Stimulated activated CD4-positive, alpha-beta T cell treated with anti-CD3 and anti-CD28 coated beads, TNF-alpha, amount 100 ng/mL, for 1 hour (primary cell): Measurements from ENCODE around the gene YWHAQ.

Experiments
- DNase-seq, 3 donors: peaks; one replicate each; pipeline ENCODE4 v3.0.0-alpha.2; 2020; ENCODE audit warnings: low read depth in 3 of 3, low spot score in 1 of 3

YWHAQ gene

GRCh38 chr2:9655441-9656269 is 24.9 kb upstream of the YWHAQ start:
- peak in 2 of 3 donors; percentile 13 to 35 for DNase-seq

- no peak for DNase-seq
Measured at GRCh38 chr2:9654452-9655100, 23.8 kb upstream of the YWHAQ start.

DNA sequence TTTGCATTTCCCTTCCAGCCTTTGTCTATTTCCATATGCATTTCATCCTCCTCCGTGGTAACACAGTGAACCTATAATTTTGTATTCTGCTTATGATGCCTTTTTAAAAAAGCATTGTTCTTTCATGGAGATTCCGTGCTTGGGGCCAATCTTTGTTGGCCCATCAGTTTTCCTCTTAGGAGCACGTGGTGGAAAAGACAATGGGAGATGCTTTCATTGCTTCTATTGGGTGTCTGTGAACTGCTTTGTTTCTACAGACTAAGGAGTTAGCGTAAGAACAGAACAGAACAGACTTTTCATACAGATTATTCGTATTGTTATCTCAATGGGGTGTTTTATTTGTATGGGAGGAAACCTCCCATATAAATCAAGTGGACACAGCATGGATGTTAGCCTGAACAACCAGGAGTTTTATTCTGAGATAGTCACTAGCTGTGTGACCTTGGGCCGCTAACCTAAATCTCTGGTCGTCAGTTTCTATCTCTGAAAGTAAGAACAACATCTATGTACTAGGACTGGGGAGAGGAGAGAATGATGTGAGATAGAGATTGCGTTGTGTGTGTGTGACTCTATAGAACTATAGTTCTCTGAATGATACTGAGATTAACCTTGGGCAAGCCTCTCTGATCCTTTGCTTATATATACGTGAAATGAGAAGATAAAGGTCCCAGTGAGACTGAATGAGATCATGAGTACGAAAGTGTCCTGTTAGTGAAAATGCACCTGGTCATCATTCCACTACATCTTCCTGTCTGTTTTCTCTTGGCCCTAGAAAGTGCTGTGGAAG is 22.9 kb upstream of the YWHAQ start:
- DNase-seq: no peak

DNA sequence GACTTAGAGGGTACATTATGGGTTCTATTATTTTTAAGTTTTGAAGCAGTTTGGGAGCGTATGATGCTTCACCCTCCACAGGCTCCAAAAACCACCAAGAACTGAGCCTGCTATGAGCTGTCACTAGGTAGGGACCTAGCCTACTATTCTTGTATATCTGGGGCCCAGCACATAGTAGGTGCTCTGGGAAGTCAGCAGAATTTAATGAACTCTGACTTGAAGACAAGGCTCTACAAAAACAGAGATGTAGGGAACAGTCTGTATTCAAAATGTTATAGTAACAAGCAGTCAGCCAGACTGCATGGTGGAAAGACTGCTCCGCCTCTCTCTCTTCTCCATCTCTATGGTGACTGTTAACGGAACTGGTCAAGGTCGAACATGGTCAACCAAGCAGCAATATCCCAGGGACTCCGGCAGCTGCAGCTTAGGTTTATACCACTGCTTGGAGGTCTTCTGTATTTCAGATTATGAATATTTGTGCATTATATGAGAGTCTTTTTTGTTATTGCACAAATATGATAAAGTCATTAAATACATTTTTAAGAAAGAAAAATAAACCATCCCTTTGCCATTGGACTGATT is 22.2 kb upstream of the YWHAQ start:
- DNase-seq: no peak

GRCh38 chr2:9652267-9652666 is 21.5 kb upstream of the YWHAQ start:
- DNase-seq: no peak

DNA sequence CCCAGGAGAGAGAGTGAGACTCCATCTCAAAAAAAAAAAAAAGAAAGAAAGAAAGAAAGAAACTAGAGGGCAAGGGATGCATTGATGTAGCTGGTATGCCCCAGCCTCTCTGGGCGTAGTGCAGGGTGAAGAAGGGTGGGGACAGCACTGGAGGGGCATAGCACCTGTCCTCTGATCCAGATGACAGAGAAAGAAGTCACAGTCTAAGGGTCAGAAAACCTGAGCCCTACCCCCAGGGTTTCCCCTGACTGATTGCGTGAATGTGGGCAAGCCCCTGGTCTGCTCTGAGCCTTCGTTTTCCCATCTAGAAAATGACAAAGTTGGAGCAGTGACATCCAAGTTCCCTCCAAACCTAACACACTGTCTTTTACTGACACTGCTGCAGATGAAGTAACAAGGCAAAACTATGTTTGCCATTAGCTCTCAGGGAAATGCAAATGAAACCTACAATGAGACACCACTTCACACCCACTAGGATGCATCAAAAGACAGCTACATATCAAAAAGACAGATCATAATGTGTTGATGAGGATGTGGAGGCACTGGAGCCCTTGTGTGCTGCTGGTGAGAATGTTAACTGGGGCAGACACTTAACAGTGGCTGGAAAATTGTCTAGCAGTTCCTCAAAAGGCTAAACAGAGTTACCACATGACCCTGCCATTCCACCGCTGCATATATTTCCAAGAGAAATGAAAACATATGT is 19.5 kb upstream of the YWHAQ start:
- no peak for DNase-seq

DNA sequence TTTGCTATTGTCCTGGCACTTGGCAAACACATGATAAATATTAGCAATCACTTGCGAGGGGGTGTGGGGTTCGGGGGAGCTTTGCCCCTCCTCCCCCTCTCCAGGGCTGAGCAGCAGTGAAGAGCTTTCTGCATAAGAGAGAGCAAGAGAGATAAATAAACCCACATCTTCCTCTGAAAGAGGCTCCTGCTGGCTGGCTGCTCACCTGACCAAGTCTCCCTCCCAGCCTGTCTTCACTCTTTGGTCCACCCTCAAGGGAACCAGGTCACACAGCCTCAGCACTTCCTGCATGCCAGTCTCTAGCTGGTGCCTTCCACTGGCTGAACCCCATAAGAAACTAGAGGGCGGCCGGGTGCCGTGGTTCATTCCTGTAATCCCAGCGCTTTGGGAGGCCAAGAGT is 18.5 kb upstream of the YWHAQ start:
- DNase-seq: no peak

GRCh38 chr2:9648821-9649220 is 18.0 kb upstream of the YWHAQ start:
- DNase-seq: no peak

GRCh38 chr2:9647884-9648283 is 17.1 kb upstream of the YWHAQ start:
- DNase-seq: no peak

DNA sequence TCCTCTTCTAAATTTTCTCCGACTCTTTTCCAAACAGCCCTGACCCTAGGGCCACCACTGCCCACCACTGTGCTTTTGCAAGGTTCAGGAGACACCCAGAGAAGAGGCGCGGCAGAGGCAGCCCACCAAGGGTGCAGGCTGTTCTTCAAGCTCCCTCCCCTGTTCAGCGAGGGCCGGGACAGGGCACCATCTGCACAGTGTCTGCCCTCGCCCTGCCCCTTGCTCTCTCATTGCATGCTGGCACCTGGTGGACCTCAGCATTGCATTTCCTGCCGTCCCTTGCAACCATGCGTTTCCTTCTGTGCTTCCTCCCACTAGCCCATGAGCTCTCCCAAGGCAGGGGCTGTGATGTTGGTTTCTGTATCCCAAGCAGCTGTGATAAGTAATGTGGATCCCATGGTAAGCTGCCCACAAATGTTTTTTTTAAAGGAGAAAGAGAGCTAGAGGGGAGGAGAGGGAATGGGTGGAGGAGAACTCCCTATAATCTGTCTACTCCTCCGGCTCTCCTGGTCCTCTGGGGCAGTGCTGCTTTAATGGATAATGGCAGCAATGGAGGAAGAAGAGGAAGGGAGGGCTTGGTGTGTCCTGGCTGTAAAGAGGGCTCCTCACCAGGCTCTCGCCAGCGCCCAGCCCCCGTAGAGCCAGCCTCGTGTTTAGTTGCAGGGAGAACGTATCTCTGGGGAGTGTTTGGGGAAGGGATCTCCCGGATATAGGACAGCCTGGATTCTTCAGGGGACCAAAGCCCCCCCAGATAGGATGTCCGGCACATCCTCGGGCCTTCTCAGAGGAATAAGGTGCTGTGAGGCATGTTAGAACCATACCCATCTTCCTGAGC is 15.6 kb upstream of the YWHAQ start:
- DNase-seq: no peak

DNA sequence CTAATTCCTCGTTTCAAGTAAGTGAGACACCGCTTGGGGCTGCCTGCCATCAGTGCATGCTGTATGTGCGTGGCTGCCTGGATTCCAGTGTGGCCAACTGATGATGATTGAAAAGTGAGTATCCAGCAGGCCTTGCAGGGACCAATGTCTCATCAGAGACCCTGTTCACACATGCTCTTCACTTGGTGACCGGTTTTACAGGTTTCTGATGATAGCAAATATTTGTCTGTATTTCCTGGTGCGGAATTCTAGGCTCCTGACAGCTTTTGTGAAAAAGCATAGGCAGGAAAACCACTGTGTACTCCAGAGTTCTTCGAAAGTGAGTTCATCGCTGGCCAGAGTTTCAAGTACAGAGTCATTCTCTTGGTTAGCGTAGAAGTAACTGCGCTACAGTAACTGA is 13.8 kb upstream of the YWHAQ start:
- DNase-seq: no peak

DNA sequence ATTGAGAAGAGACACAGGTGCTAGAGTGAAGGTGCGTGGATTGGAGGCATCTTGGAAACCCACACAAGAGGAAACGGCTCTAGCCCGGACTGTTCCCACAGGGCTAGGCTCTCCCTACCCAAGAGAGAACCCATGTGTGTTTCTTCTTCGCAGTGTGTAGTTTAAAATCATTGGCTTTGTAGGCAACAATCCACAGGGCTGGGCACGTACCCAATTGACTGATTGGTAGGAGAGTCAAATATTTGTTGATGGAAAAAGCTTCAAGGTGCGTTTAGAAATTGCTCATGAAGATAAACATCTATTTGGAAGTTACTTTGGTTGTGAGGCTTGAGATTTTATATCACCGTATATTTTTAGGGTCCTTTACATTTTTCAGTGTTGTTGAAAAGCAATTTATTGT is 13.2 kb upstream of the YWHAQ start:
- DNase-seq: no peak

DNA sequence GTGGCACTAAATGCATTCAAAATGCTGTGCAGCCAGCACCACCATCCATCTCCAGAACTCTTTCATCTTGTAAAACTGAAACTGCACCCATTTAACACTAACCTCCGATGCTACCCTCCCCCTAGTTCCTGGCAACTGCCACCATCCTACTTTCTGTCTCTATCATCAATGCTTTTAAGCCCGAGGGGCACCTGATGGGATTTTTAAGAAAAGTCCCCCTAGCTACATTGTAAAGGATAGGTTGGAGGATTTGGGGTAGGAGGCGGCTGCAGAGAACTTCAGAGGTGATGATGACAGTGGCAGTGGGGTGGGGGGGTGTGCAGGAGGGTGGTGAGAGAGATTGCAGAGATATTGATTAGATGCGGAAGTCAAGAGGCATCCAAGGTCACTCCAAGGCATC is 10.8 kb upstream of the YWHAQ start:
- no peak for DNase-seq

- no peak for DNase-seq
Measured at GRCh38 chr2:9640403-9641104, 9.8 kb upstream of the YWHAQ start.

DNA sequence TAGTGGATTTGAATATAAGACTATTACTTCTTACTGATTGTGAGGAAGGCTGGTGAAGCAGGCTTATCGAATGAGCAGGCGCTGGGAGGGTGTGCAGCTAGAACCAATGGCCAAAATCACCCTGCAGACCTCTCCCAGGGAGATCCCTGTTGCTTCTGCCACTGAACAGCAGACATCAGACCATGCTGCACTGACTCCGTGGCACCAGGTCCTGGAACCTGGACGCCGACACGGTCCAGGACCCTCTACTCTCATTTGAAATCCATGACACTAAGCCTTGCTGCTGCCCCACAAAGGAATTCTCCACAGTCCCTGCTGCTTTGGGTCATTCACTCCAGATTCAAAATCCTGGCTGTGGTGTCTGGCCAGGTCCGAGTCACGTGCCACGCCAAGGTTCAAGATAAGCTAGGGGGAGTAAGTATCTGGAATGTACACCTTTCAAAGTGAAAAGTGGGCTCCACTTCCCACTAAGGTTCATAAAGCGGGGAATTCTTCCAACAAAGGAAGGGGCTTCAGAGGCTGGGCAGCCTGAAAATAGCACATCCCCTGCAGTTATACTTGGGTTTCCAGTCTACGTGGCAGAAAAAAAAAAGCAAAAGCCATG is 9.0 kb upstream of the YWHAQ start:
- no peak for DNase-seq

DNA sequence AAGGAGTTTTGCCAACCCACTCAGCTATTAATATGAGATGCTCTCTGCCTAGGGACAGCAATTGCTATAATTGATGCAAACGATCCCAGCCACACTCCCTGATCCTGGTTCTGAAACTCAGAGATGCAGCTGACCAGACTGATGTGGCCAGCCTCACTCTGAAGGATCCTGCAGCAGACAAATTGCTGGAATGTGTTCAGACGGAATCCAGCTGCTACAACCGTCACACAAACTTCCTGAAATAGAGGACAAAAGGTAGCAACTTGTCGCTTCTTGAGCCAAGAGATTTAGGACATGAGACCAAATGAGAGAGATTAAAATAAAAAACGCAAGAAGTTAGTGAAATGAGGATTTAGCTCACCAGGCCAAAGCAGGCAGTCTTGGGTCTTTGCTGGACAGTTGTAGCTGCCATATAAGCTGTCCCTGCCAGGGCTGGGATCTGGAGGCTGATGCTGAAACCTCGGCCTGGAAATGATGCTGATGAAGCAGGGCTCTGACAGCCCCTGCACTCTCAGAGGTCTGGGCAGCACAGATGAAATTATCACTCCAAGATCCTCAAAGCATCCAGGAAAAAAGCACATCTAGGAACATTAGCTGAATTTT is 8.3 kb upstream of the YWHAQ start:
- no peak for DNase-seq

DNA sequence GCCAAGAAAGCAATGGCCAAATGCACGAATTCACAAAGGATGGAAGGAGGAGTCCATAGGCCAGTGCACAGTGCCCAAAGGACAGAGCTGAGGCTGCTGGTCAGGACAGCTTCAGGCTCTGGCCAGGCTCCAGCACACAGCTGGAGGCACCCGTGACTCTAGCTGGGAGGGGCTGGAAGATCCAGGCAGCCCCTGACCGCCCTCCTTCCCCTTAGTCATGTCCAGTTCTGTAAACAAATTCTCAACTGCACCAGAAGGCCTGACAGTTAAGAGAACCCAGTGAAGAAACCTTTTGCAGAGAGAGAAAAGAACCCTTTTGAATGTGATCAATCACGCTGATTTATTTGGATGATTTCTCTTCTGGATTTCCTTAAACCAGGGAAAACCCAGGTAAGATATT is 7.7 kb upstream of the YWHAQ start:
- DNase-seq: no peak

DNA sequence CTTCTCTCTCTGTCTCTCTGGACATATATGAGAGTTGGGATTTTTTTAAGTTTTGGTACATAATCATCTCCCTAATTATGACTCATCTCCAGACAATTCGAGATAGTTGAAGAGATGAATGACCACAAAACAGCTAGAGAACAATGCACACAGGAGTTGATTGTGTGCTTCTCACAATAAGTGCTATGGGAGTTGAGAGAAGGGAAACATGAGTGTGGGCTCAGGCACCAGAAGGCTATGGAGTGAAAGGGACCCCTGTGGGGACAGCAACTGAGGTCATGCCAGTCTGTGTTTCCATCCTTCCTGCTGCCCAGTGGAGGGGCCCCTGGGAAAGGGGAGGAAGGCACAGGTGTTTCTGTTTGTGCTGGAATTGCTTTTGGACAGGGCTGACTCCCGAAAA is 6.5 kb upstream of the YWHAQ start:
- DNase-seq: no peak

- no peak for DNase-seq
Measured at GRCh38 chr2:9634133-9634532, 3.3 kb upstream of the YWHAQ start.
